K562 (cell line): ENCODE data around the gene ZBTB24. TPM values are rescaled to one million over a fixed set of nuclear protein-coding genes. Genes with fewer than 3 reads are reported as not detected.

Experiments
- ATAC-seq: fragments of 200-7000 bp; cut with Tn5 transposase; 3 replicates; pipeline ENCODE4 v1.9.1; 2020; ENCODE audit warnings: moderate library complexity
- BruUV-seq: library from RNA; stranded (reverse); fragments of 400-500 nt; replicated peaks from 2 replicates; lab custom pipeline; 2021; lab: Mats Ljungman, UMichigan
- CTCF ChIA-PET: fragments of 300-600 bp; formaldehyde crosslinking; extraction: SDS; loops from one replicate; lab custom pipeline; 2021; ENCODE audit warnings: low intra/inter-chr PET ratio; lab: Yijun Ruan, JAX
- POLR2A ChIA-PET: fragments of 300-600, 350-650 bp; sonication (Branson Sonifier 250); formaldehyde crosslinking; extraction: SDS; loops from one replicate; lab custom pipeline; 2021; ENCODE audit warnings: antibody characterized with exemption, inconsistent platforms; lab: Yijun Ruan, JAX
- DNase-seq, 4 experiments: peaks; one replicate each; pipeline versions ENCODE4 v3.0.0 to v3.0.0-alpha.2; 2011 to 2018; ENCODE audit warnings: low spot score in 3 of 4, mixed read lengths in 3 of 4; ENCODE audit errors: extremely low read depth in 1 of 4
- FAIRE-seq: peaks from 2 replicates; lab custom pipeline; 2011; peaks lifted over from hg19 to GRCh38; lab: Jason Lieb, UNC
- H2AFZ ChIP-seq: 2 replicates; pipeline ENCODE4 v1.6.0; 2011; ENCODE audit warnings: low read depth, low read length, control low read depth, inconsistent platforms
- H3K27ac ChIP-seq: fragments of 200-600 bp; 3 replicates; pipeline ENCODE4 v1.8.0; 2011; ENCODE audit warnings: low read depth, mild to moderate bottlenecking, control low read depth, inconsistent platforms, low read length, moderate library complexity, mixed read lengths; ENCODE audit errors: extremely low read depth
- H3K27me3 ChIP-seq, 2 experiments: fragments of 300-600 bp in 1 of 2; 2 replicates in 1 of 2; 3 replicates in 1 of 2; pipeline versions ENCODE4 v1.6.0 to v1.8.0; 2011; ENCODE audit warnings: inconsistent platforms in 2 of 2, low read length in 2 of 2, mild to moderate bottlenecking in 1 of 2, mixed read lengths in 1 of 2, moderate library complexity in 1 of 2; ENCODE audit not compliant: control insufficient read depth in 2 of 2, insufficient read depth in 2 of 2
- H3K36me3 ChIP-seq: fragments of 300-600 bp; 3 replicates; pipeline ENCODE4 v1.8.0; 2011; ENCODE audit warnings: mild to moderate bottlenecking, low read length, inconsistent platforms; ENCODE audit not compliant: control insufficient read depth, insufficient read depth
- H3K4me1 ChIP-seq, 2 experiments: fragments of 200-600 bp in 1 of 2; replicated peaks in 1 of 2; 2 replicates in 1 of 2; 3 replicates in 1 of 2; pipeline versions ENCODE4 v1.5.1 to v1.8.0; 2011; ENCODE audit warnings: inconsistent platforms in 2 of 2, low read length in 2 of 2, mild to moderate bottlenecking in 1 of 2, mixed read lengths in 1 of 2, moderate library complexity in 1 of 2; ENCODE audit not compliant: control insufficient read depth in 2 of 2, insufficient read depth in 2 of 2
- H3K4me2 ChIP-seq: 2 replicates; pipeline ENCODE4 v1.6.1; 2011; ENCODE audit warnings: low read length, control low read depth, inconsistent platforms, mixed read lengths; ENCODE audit not compliant: insufficient read depth
- H3K4me3 ChIP-seq: fragments of 200-600 bp; sonication (generic), shearing (Covaris generic); 2 replicates; pipeline ENCODE4 v1.5.1; 2016; ENCODE audit warnings: control low read depth, inconsistent platforms
- H3K79me2 ChIP-seq: fragments of 200-600 bp; 3 replicates; pipeline ENCODE4 v1.8.0; 2011; ENCODE audit warnings: low read length, inconsistent platforms; ENCODE audit not compliant: control insufficient read depth, insufficient read depth
- H3K9ac ChIP-seq, 2 experiments: 2 replicates each; pipeline versions ENCODE4 v1.6.0 to v1.6.1; 2011; ENCODE audit warnings: low read depth in 2 of 2, low read length in 2 of 2, control low read depth in 1 of 2, inconsistent platforms in 1 of 2, mild to moderate bottlenecking in 1 of 2, mixed read lengths in 1 of 2; ENCODE audit not compliant: insufficient read depth in 1 of 2
- H3K9me1 ChIP-seq: one replicate; pipeline ENCODE4 v1.6.0; 2011; ENCODE audit warnings: inconsistent platforms, mild to moderate bottlenecking, low read length, moderate library complexity; ENCODE audit not compliant: control insufficient read depth, insufficient read depth
- H3K9me3 ChIP-seq: replicated peaks from 2 replicates; pipeline ENCODE4 v1.5.1; 2011; ENCODE audit warnings: low read depth, low read length, inconsistent platforms; ENCODE audit not compliant: control insufficient read depth, insufficient read depth
- H4K20me1 ChIP-seq: replicated peaks from 2 replicates; pipeline ENCODE4 v1.6.1; 2011; ENCODE audit warnings: low read length, inconsistent platforms, mixed read lengths; ENCODE audit not compliant: control insufficient read depth, insufficient read depth
- RAD51 ChIP-seq: fragments of 450-650 bp; IDR thresholded peaks from 2 replicates; pipeline ENCODE4 v1.7.1; 2016; ENCODE audit warnings: low read depth, mild to moderate bottlenecking, borderline replicate concordance
- WGBS: fragments of 100-300 bp; shearing (Covaris generic); methylation state at CpG from one replicate; pipeline ENCODE4 v1.1.6; 2016; ENCODE audit warnings: low coverage, mixed read lengths; ENCODE audit not compliant: insufficient coverage; ENCODE audit errors: missing lambda C conversion rate; 5-methylcytosine and 5-hydroxymethylcytosine counted together
- in situ Hi-C: fragments of 300-500 bp; cut with MboI; formaldehyde crosslinking; loops from 4 replicates; pipeline ENCODE4 v1.15.0; 2018; ENCODE audit warnings: inconsistent platforms, mixed read lengths
- intact Hi-C: fragments of 100-400 bp; cut with micrococcal nuclease; formaldehyde crosslinking; loops from 2 replicates; pipeline ENCODE4 v1.14.2; 2022
- polyA plus RNA-seq, 8 experiments: library from polyadenylated mRNA; depleted of rRNA in 4 of 8; stranded (reverse) in 5 of 8; unstranded in 3 of 8; fragments of >200 nt; fragmentation: Nextera tagmentation in 2 of 8; fragmentation: Illumina TruSeq in 1 of 8; extraction: Ambion mirVana in 2 of 8; extraction: Trizol in 1 of 8; gene quantifications; 2 replicates each; pipeline versions ENCODE4 v1.2.1 to v1.2.3, GENCODE V29; 2011 to 2014; ENCODE audit warnings: inconsistent platforms in 1 of 8, missing spikeins in 1 of 8
- total RNA-seq, 7 experiments: library from RNA; depleted of rRNA in 6 of 7; stranded (reverse); fragments of >200 nt in 6 of 7; fragmentation: Illumina TruSeq in 2 of 7; extraction: Trizol in 2 of 7; gene quantifications; 2 replicates each; pipeline versions ENCODE4 v1.2.1 to v1.2.3, GENCODE V29; 2011 to 2021; ENCODE audit warnings: low replicate concordance in 1 of 7
- TF ChIP-seq, protein P1 (sequence below): fragments of 250-450 bp; sonication (Bioruptor Pico); IDR thresholded peaks from 2 replicates; pipeline ENCODE4 v1.8.0; 2022; ENCODE audit warnings: moderate library complexity, mild to moderate bottlenecking, inconsistent platforms
- TF ChIP-seq, protein P2 (sequence below): sonication (generic); formaldehyde crosslinking; IDR thresholded peaks from 2 replicates; pipeline ENCODE4 v1.5.0; 2020; ENCODE audit warnings: missing genetic modification reagents

ZBTB24 gene
- total and polyA plus RNA-seq, 9 of the 15 experiments (the other 6 are each of a cell fraction or from before 2014, with no cell fraction given), result 2.0 to 16.7 (median 8.3) TPM

DNA sequence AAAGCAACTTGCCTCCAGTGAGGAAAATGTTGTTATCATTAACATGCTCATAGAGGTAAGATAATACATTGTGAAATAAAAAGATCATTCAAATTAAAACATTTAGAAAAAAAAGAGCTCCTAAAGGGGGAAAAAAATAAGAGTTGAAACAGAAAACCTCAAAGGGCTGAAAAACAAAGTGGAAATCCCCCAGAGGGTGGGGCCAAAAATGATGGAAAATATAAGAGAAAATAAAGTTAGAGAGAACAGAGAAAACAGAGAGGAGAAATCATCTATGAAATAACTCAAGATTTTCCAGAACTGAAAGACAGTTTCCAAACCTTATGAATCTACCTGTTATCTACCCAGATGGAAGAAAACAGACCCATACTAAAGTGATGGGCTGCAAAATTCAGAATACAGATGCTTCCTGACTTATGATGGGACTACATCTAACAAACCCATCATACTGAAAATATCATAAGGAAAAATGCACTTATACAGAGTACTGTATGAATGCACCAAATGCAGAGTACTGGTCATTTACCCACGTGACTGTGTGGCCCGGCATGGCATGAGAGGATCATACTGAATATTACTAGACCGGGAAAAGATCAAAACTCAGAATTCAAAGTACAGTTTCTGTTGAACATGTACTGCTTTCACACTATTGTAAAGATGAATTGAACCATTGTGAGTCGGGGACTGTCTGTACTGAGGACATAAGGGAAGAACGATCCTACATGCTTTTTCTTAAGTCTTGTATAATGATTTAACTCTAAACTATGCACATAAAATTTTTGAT, 4.0 kb downstream of the ZBTB24 start:
- in situ Hi-C loops (no loop called here), intact Hi-C loops (no loop called here)
- Histone ChIP-seq H3K4me2 (peak overlapping the region; percentile 64), H4K20me1 (0 out of 2 replicates have a peak, but pooled peaks cover 3% of the 10 kb centered on the region), H2AFZ (no peak overlapping the region), H3K9me3 (no peaks in the 10 kb centered on the region), H3K9me1 (no peaks in the 10 kb centered on the region), H3K9ac (no peak overlapping the region), H3K79me2 (peaks cover 66% of the 10 kb centered on the region), H3K4me3 (no peak overlapping the region), H3K27ac (no peak overlapping the region), H3K4me1 (peaks cover 26 to 34% of the 10 kb centered on the region in 2 experiments), H3K36me3 (peaks cover 70% of the 10 kb centered on the region), H3K27me3 (no peaks in the 10 kb centered on the region)
- ChIA-PET POLR2A (interaction anchor here (0.6 to 1.1 kb wide), 3 partner anchors 10 to 38 kb away, joined by 3 to 4 read pairs (median 3); no protein-coding TSS in a partner anchor), CTCF (no interaction called here)
- no peak for ATAC-seq
- WGBS, result 38% methylated on average over 5 of the region's 5 CpGs
- TF ChIP-seq, protein P1, sequence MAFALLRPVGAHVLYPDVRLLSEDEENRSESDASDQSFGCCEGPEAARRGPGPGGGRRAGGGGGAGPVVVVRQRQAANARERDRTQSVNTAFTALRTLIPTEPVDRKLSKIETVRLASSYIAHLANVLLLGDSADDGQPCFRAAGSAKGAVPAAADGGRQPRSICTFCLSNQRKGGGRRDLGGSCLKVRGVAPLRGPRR (CRISPR knock-in tag), result no peak
- TF ChIP-seq, protein P2, sequence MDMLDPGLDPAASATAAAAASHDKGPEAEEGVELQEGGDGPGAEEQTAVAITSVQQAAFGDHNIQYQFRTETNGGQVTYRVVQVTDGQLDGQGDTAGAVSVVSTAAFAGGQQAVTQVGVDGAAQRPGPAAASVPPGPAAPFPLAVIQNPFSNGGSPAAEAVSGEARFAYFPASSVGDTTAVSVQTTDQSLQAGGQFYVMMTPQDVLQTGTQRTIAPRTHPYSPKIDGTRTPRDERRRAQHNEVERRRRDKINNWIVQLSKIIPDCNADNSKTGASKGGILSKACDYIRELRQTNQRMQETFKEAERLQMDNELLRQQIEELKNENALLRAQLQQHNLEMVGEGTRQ (CRISPR knock-in tag), result 0 out of 2 replicates have a peak, but pooled peaks have one; percentile 23
- TF ChIP-seq RAD51, result 0 out of 2 replicates have a peak, but pooled peaks have one; percentile 14
- DNase-seq, result no peak
- BruUV-seq, result no TSS peak
- peak; percentile 11 for FAIRE-seq
